HCT116 (cell line): ENCODE results near the gene NECAP2. TPM values are rescaled to one million over a fixed set of nuclear protein-coding genes. Genes with fewer than 3 reads are reported as not detected.

Source experiments
- ATAC-seq: fragments of 200-7000 bp; cut with Tn5 transposase; 2 replicates; pipeline ENCODE4 v1.9.1; 2020; ENCODE audit warnings: mild to moderate bottlenecking, moderate library complexity
- BruUV-seq: library from RNA; stranded (reverse); fragments of 400-500 nt; replicated peaks from 2 replicates; lab custom pipeline; 2021; lab: Mats Ljungman, UMichigan
- CTCF ChIA-PET: fragments of 300-600 bp; sonication (Branson Sonifier 250); formaldehyde crosslinking; loops from one replicate; lab custom pipeline; 2021; ENCODE audit warnings: antibody characterized with exemption; lab: Charles Lee
- POLR2A ChIA-PET: fragments of 300-600, 350-600 bp; sonication (Branson Sonifier 250); formaldehyde crosslinking; loops from one replicate; lab custom pipeline; 2021; ENCODE audit warnings: antibody characterized with exemption; lab: Charles Lee
- RAD21 ChIA-PET, 2 experiments: fragments of 300-600 bp; sonication (Branson Sonifier 250); formaldehyde crosslinking; loops; one replicate each; lab custom pipeline; 2023; ENCODE audit warnings: low total read pairs in 2 of 2; ENCODE audit not compliant: uncharacterized antibody in 2 of 2, unreplicated experiment in 2 of 2, low non-redundant PET in 1 of 2; lab: Charles Lee
- DNase-seq: peaks from one replicate; pipeline ENCODE4 v3.0.0-alpha.2; 2010; ENCODE audit warnings: low read depth, low spot score
- H2AFZ ChIP-seq: fragments of 200-600 bp; shearing (Covaris generic), sonication (generic); 2 replicates; pipeline ENCODE4 v1.6.1; 2017; ENCODE audit warnings: low read depth, mixed run types, mixed read lengths, antibody characterized with exemption, low read length; ENCODE audit not compliant: poor library complexity, severe bottlenecking
- H3K27ac ChIP-seq: 2 replicates; pipeline ENCODE4 v1.5.1; 2012; ENCODE audit warnings: low read depth, low read length
- H3K27me3 ChIP-seq: fragments of 200-600 bp; sonication (generic); 2 replicates; pipeline ENCODE4 v1.6.1; 2016; ENCODE audit warnings: mixed run types, low read length, mixed read lengths; ENCODE audit not compliant: insufficient read depth
- H3K36me3 ChIP-seq, 2 experiments: fragments of 200-500 bp in 1 of 2; fragments of 200-600 bp in 1 of 2; sonication (Bioruptor generic) in 1 of 2; sonication (generic) in 1 of 2; 2 replicates each; pipeline versions ENCODE4 v1.5.1 to v1.6.1; 2014 to 2016; ENCODE audit warnings: low read length in 2 of 2, inconsistent platforms in 1 of 2, mixed read lengths in 1 of 2, mixed run types in 1 of 2; ENCODE audit not compliant: insufficient read depth in 2 of 2, control insufficient read depth in 1 of 2
- H3K4me1 ChIP-seq, 2 experiments: fragments of 200-600 bp in 1 of 2; sonication (generic) in 1 of 2; 2 replicates each; pipeline versions ENCODE4 v1.5.1 to v1.6.1; 2012 to 2017; ENCODE audit warnings: low read length in 2 of 2, inconsistent platforms in 1 of 2, mild to moderate bottlenecking in 1 of 2, mixed read lengths in 1 of 2, mixed run types in 1 of 2, moderate library complexity in 1 of 2; ENCODE audit not compliant: insufficient read depth in 2 of 2, control insufficient read depth in 1 of 2
- H3K4me2 ChIP-seq: fragments of 200-600 bp; sonication (generic); 2 replicates; pipeline ENCODE4 v1.6.1; 2017; ENCODE audit warnings: mixed run types, low read length, mixed read lengths
- H3K4me3 ChIP-seq, 2 experiments: fragments of 200-600 bp in 1 of 2; sonication (generic) in 1 of 2; replicated peaks in 1 of 2; 2 replicates each; pipeline ENCODE4 v1.5.1; 2011 to 2016; ENCODE audit warnings: low read length in 2 of 2, control low read depth in 1 of 2, low read depth in 1 of 2, mild to moderate bottlenecking in 1 of 2, mixed read lengths in 1 of 2, mixed run types in 1 of 2
- H3K79me2 ChIP-seq: fragments of 200-600 bp; sonication (generic); 2 replicates; pipeline ENCODE4 v1.6.1; 2017; ENCODE audit warnings: mild to moderate bottlenecking, mixed run types, low read length, moderate library complexity, mixed read lengths; ENCODE audit not compliant: insufficient read depth
- H3K9ac ChIP-seq: fragments of 200-600 bp; sonication (generic); 2 replicates; pipeline ENCODE4 v1.6.1; 2016; ENCODE audit warnings: low read length, mixed read lengths
- H3K9me2 ChIP-seq: fragments of 200-600 bp; sonication (generic), shearing (Covaris generic); 2 replicates; pipeline ENCODE4 v1.6.1; 2017; ENCODE audit warnings: mixed run types, mild to moderate bottlenecking, moderate library complexity; ENCODE audit not compliant: insufficient read depth
- H3K9me3 ChIP-seq, 2 experiments: fragments of 200-500 bp in 1 of 2; fragments of 200-600 bp in 1 of 2; sonication (Bioruptor generic) in 1 of 2; sonication (generic) in 1 of 2; 2 replicates each; pipeline ENCODE4 v1.6.1; 2014 to 2017; ENCODE audit warnings: low read length in 2 of 2, mixed read lengths in 2 of 2, inconsistent platforms in 1 of 2, low read depth in 1 of 2, mild to moderate bottlenecking in 1 of 2, mixed run types in 1 of 2, moderate library complexity in 1 of 2; ENCODE audit not compliant: control insufficient read depth in 1 of 2, insufficient read depth in 1 of 2
- H4K20me1 ChIP-seq: fragments of 200-600 bp; sonication (generic), shearing (Covaris generic); 2 replicates; pipeline ENCODE4 v1.6.1; 2017; ENCODE audit warnings: mixed run types, mild to moderate bottlenecking, moderate library complexity; ENCODE audit not compliant: insufficient read depth
- CBX3 ChIP-seq: IDR thresholded peaks from 2 replicates; pipeline ENCODE4 v1.6.1; 2012; ENCODE audit warnings: low read depth
- EZH2 ChIP-seq: fragments of 200-600 bp; sonication (generic); IDR thresholded peaks from 2 replicates; pipeline ENCODE4 v1.6.1; 2017; ENCODE audit warnings: antibody characterized with exemption, mixed run types
- EZH2phosphoT487 ChIP-seq: fragments of 200-600 bp; IDR thresholded peaks from 2 replicates; pipeline ENCODE4 v1.6.1; 2018; ENCODE audit warnings: antibody characterized with exemption, borderline replicate concordance
- FOSL1 ChIP-seq: IDR thresholded peaks from 2 replicates; pipeline ENCODE4 v1.6.1; 2012; ENCODE audit warnings: low read depth
- POLR2A ChIP-seq: IDR thresholded peaks from 2 replicates; pipeline ENCODE4 v1.7.0; 2011; ENCODE audit warnings: borderline replicate concordance; ENCODE audit not compliant: insufficient read depth, insufficient read length; ENCODE audit errors: extremely low read depth
- POLR2AphosphoS5 ChIP-seq: IDR thresholded peaks from 2 replicates; pipeline ENCODE4 v1.6.1; 2011; ENCODE audit warnings: mild to moderate bottlenecking, low read depth, low read length, moderate library complexity
- SP1 ChIP-seq: IDR thresholded peaks from 2 replicates; pipeline ENCODE4 v1.6.1; 2012; ENCODE audit warnings: low read depth
- YY1 ChIP-seq: IDR thresholded peaks from 2 replicates; pipeline ENCODE4 v1.6.1; 2011; ENCODE audit warnings: low read length, low read depth, moderate library complexity, mild to moderate bottlenecking; ENCODE audit not compliant: insufficient replicate concordance; ENCODE audit errors: extremely low read depth
- ZFX ChIP-seq: fragments of 450-650 bp; IDR thresholded peaks from 2 replicates; pipeline ENCODE4 v1.6.1; 2017
- ZNF274 ChIP-seq: fragments of 200-500 bp; sonication (Bioruptor generic); IDR thresholded peaks from 2 replicates; pipeline ENCODE4 v1.6.1; 2014; ENCODE audit warnings: mild to moderate bottlenecking, low read depth, low read length, inconsistent platforms
- intact Hi-C: fragments of 100-400 bp; cut with micrococcal nuclease; formaldehyde crosslinking; loops from 2 replicates; pipeline ENCODE4 v1.10.0; 2022
- total RNA-seq: library from RNA; stranded (reverse); gene quantifications from one replicate; pipeline ENCODE4 v1.2.1, GENCODE V29; 2021; ENCODE audit not compliant: unreplicated experiment
- TF ChIP-seq, protein P1 (sequence below): IDR thresholded peaks from 2 replicates; pipeline ENCODE4 v1.6.1; 2012
- TF ChIP-seq, protein P2 (sequence below): IDR thresholded peaks from 2 replicates; pipeline ENCODE4 v1.6.1; 2011; ENCODE audit warnings: mild to moderate bottlenecking, low read length, moderate library complexity; ENCODE audit not compliant: insufficient replicate concordance; ENCODE audit errors: extremely low read depth
- TF ChIP-seq, protein P3 (sequence below): IDR thresholded peaks from 2 replicates; pipeline ENCODE4 v1.6.1; 2012; ENCODE audit warnings: low read depth

Gene NECAP2
- total RNA-seq, 1 experiment from 2014 or later: 35.5 TPM

DNA sequence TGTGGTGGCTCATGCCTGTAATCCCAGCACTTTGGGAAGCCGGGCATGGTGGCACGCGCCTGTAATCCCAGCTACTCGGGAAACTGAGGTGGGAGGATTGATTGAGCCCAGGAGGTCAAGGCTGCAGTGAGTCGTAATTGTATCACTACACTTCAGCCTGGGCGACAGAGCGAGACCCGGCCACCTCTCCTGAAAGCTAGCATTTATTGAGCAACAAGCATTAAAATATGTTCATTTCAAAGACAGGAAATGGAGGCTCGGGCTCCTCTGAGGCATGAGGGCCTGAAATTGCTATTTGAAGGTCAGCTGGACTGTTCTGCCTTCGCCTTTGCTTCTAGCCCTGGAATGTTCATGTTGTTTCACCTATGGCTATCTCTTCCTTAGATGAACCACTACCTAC is 37.8 kb upstream of the NECAP2 start:
- no peak overlapping the region for H2AFZ ChIP-seq
- no peaks in the 10 kb centered on the region for H3K9me2 ChIP-seq
- DNase-seq: no peak
- H3K4me3 ChIP-seq: no peak overlapping the region
- H3K9ac ChIP-seq: no peak overlapping the region
- ChIA-PET RAD21 (no interaction called here), POLR2A (no interaction called here), CTCF (no interaction called here)
- peaks cover 3 to 4% of the 10 kb centered on the region in 2 experiments; a peak in 3 of 4 replicates for H3K36me3 ChIP-seq
- H4K20me1 ChIP-seq: no peaks in the 10 kb centered on the region
- H3K4me2 ChIP-seq: no peak overlapping the region
- peaks cover 0 to 8% of the 10 kb centered on the region in 2 experiments; a peak in 1 of 4 replicates for H3K4me1 ChIP-seq
- H3K27ac ChIP-seq: no peak overlapping the region
- intact Hi-C loops: no loop called here
- BruUV-seq: no TSS peak
- H3K27me3 ChIP-seq: no peaks in the 10 kb centered on the region
- TF ChIP-seq, protein P1, sequence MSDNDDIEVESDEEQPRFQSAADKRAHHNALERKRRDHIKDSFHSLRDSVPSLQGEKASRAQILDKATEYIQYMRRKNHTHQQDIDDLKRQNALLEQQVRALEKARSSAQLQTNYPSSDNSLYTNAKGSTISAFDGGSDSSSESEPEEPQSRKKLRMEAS: no peak
- TF ChIP-seq ZFX: no peak
- TF ChIP-seq ZNF274: no peak
- no peak for TF ChIP-seq EZH2
- no peak for TF ChIP-seq YY1
- TF ChIP-seq EZH2phosphoT487: no peak
- TF ChIP-seq POLR2AphosphoS5: no peak
- no peak for TF ChIP-seq POLR2A
- TF ChIP-seq, protein P2, sequence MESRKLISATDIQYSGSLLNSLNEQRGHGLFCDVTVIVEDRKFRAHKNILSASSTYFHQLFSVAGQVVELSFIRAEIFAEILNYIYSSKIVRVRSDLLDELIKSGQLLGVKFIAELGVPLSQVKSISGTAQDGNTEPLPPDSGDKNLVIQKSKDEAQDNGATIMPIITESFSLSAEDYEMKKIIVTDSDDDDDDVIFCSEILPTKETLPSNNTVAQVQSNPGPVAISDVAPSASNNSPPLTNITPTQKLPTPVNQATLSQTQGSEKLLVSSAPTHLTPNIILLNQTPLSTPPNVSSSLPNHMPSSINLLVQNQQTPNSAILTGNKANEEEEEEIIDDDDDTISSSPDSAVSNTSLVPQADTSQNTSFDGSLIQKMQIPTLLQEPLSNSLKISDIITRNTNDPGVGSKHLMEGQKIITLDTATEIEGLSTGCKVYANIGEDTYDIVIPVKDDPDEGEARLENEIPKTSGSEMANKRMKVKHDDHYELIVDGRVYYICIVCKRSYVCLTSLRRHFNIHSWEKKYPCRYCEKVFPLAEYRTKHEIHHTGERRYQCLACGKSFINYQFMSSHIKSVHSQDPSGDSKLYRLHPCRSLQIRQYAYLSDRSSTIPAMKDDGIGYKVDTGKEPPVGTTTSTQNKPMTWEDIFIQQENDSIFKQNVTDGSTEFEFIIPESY: no peak
- TF ChIP-seq FOSL1: no peak
- TF ChIP-seq, protein P3, sequence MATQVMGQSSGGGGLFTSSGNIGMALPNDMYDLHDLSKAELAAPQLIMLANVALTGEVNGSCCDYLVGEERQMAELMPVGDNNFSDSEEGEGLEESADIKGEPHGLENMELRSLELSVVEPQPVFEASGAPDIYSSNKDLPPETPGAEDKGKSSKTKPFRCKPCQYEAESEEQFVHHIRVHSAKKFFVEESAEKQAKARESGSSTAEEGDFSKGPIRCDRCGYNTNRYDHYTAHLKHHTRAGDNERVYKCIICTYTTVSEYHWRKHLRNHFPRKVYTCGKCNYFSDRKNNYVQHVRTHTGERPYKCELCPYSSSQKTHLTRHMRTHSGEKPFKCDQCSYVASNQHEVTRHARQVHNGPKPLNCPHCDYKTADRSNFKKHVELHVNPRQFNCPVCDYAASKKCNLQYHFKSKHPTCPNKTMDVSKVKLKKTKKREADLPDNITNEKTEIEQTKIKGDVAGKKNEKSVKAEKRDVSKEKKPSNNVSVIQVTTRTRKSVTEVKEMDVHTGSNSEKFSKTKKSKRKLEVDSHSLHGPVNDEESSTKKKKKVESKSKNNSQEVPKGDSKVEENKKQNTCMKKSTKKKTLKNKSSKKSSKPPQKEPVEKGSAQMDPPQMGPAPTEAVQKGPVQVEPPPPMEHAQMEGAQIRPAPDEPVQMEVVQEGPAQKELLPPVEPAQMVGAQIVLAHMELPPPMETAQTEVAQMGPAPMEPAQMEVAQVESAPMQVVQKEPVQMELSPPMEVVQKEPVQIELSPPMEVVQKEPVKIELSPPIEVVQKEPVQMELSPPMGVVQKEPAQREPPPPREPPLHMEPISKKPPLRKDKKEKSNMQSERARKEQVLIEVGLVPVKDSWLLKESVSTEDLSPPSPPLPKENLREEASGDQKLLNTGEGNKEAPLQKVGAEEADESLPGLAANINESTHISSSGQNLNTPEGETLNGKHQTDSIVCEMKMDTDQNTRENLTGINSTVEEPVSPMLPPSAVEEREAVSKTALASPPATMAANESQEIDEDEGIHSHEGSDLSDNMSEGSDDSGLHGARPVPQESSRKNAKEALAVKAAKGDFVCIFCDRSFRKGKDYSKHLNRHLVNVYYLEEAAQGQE: no peak
- no peak for TF ChIP-seq SP1
- TF ChIP-seq CBX3: no peak
- H3K79me2 ChIP-seq: no peaks in the 10 kb centered on the region
- H3K9me3 ChIP-seq: no peaks in the 10 kb centered on the region
- ATAC-seq: no peak; the same call in 1 of the 2 replicates
